CD14-positive monocyte (primary cell): ENCODE results near the gene ZNF225. TPM values are rescaled to one million over a fixed set of nuclear protein-coding genes. Genes with fewer than 3 reads are reported as not detected.
A peak's percentile ranks its signal among the peaks of the same experiment; 100 is the strongest.

Experiments
- DNase-seq, 3 donors: peaks; one replicate each; pipeline ENCODE4 v3.0.0-alpha.2; 2011 to 2022
- H2AFZ ChIP-seq: 2 replicates; pipeline ENCODE4 v1.6.0; 2012; ENCODE audit warnings: mild to moderate bottlenecking, low read depth, low read length, inconsistent platforms; ENCODE audit not compliant: insufficient read depth, poor library complexity, severe bottlenecking
- H3K27ac ChIP-seq, 2 donors: 1 replicate in 1 of 2; 2 replicates in 1 of 2; pipeline ENCODE4 v1.5.1; 2012 to 2013; ENCODE audit warnings: low read length in 2 of 2, control low read depth in 1 of 2, inconsistent platforms in 1 of 2, low read depth in 1 of 2, mild to moderate bottlenecking in 1 of 2
- H3K27me3 ChIP-seq, 2 donors: one replicate each; pipeline versions ENCODE4 v1.6.0 to v1.6.1; 2011 to 2013; ENCODE audit warnings: low read length in 2 of 2; ENCODE audit not compliant: control insufficient read depth in 2 of 2, insufficient read depth in 2 of 2
- H3K36me3 ChIP-seq, 2 donors: replicated peaks in 1 of 2; 1 replicate in 1 of 2; 2 replicates in 1 of 2; pipeline versions ENCODE4 v1.5.1 to v1.6.1; 2012 to 2013; ENCODE audit warnings: low read length in 2 of 2, control low read depth in 1 of 2, inconsistent platforms in 1 of 2, mild to moderate bottlenecking in 1 of 2; ENCODE audit not compliant: insufficient read depth in 2 of 2, control insufficient read depth in 1 of 2
- H3K4me1 ChIP-seq, 2 donors: 1 replicate in 1 of 2; 2 replicates in 1 of 2; pipeline versions ENCODE4 v1.5.1 to v1.6.1; 2012 to 2013; ENCODE audit warnings: low read length in 2 of 2, control low read depth in 1 of 2, inconsistent platforms in 1 of 2, mild to moderate bottlenecking in 1 of 2, moderate library complexity in 1 of 2; ENCODE audit not compliant: insufficient read depth in 2 of 2, control insufficient read depth in 1 of 2
- H3K4me2 ChIP-seq: replicated peaks from 2 replicates; pipeline ENCODE3; 2012; ENCODE audit warnings: low read length, moderate library complexity, mild to moderate bottlenecking; ENCODE audit not compliant: poor library complexity, severe bottlenecking; ENCODE audit errors: extremely low read depth
- H3K4me3 ChIP-seq, 3 experiments: fragments of 200-600 bp in 1 of 3; sonication (generic) in 1 of 3; replicated peaks in 1 of 3; 1 replicate in 2 of 3; 2 replicates in 1 of 3; pipeline ENCODE4 v1.5.1; 2011 to 2013; ENCODE audit warnings: low read length in 3 of 3, mild to moderate bottlenecking in 3 of 3, control low read depth in 2 of 3, low read depth in 2 of 3, inconsistent platforms in 1 of 3, moderate library complexity in 1 of 3
- H3K79me2 ChIP-seq: 2 replicates; pipeline ENCODE4 v1.6.0; 2012; ENCODE audit warnings: mild to moderate bottlenecking, control low read depth, inconsistent platforms, low read length, moderate library complexity; ENCODE audit not compliant: insufficient read depth
- H3K9ac ChIP-seq: 2 replicates; pipeline ENCODE4 v1.6.0; 2017; ENCODE audit warnings: low read length, mild to moderate bottlenecking; ENCODE audit not compliant: insufficient read depth, poor library complexity, severe bottlenecking
- H3K9me3 ChIP-seq, 2 donors: replicated peaks in 1 of 2; 1 replicate in 1 of 2; 2 replicates in 1 of 2; pipeline versions ENCODE4 v1.5.1 to v1.6.1; 2012 to 2013; ENCODE audit warnings: low read length in 2 of 2, control low read depth in 1 of 2; ENCODE audit not compliant: control insufficient read depth in 1 of 2, insufficient read depth in 1 of 2
- H4K20me1 ChIP-seq: 2 replicates; pipeline ENCODE4 v1.6.0; 2012; ENCODE audit warnings: mild to moderate bottlenecking, low read length, control low read depth, moderate library complexity; ENCODE audit not compliant: insufficient read depth
- H3K27ac Mint-ChIP-seq, 7 donors: one replicate each; pipeline ENCODE4 v1.8.0; 2020; ENCODE audit warnings: mild to moderate bottlenecking in 7 of 7, mixed read lengths in 7 of 7, moderate library complexity in 6 of 7, inconsistent platforms in 2 of 7
- H3K27me3 Mint-ChIP-seq, 3 donors: one replicate each; pipeline ENCODE4 v1.8.0; 2021 to 2022; ENCODE audit warnings: low read depth in 3 of 3, mild to moderate bottlenecking in 3 of 3, mixed read lengths in 3 of 3, moderate library complexity in 3 of 3, inconsistent platforms in 1 of 3
- H3K36me3 Mint-ChIP-seq, 2 donors: one replicate each; pipeline ENCODE4 v1.8.0; 2020; ENCODE audit warnings: mixed read lengths in 2 of 2, inconsistent platforms in 1 of 2, mild to moderate bottlenecking in 1 of 2
- H3K4me1 Mint-ChIP-seq: one replicate; pipeline ENCODE4 v1.8.0; 2020; ENCODE audit warnings: mild to moderate bottlenecking, mixed read lengths
- H3K4me3 Mint-ChIP-seq, 2 donors: one replicate each; pipeline ENCODE4 v1.8.0; 2020; ENCODE audit warnings: mild to moderate bottlenecking in 2 of 2, mixed read lengths in 2 of 2, moderate library complexity in 1 of 2
- H3K9me3 Mint-ChIP-seq, 7 donors: one replicate each; pipeline ENCODE4 v1.8.0; 2020 to 2022; ENCODE audit warnings: mixed read lengths in 7 of 7, mild to moderate bottlenecking in 6 of 7, moderate library complexity in 6 of 7, inconsistent platforms in 2 of 7
- CTCF ChIP-seq: fragments of 200-600 bp; IDR thresholded peaks from one replicate; pipeline ENCODE4 v1.8.0; 2022; ENCODE audit warnings: antibody characterized with exemption, mild to moderate bottlenecking
- WGBS: methylation state at CpG from one replicate; pipeline ENCODE4 v1.1.5; 2013; ENCODE audit warnings: missing lambda C conversion rate; ENCODE audit not compliant: insufficient coverage; 5-methylcytosine and 5-hydroxymethylcytosine counted together
- intact Hi-C, 2 donors: fragments of 100-400 bp; cut with micrococcal nuclease; formaldehyde crosslinking; loops; one replicate each; pipeline versions ENCODE4 v1.15.0 to v1.15.1; 2023
- polyA plus RNA-seq, 3 donors: library from polyadenylated mRNA; depleted of rRNA in 1 of 3; unstranded in 2 of 3; stranded (reverse) in 1 of 3; fragments of 300-500 nt in 2 of 3; fragments of >200 nt in 1 of 3; fragmentation: Illumina TruSeq in 2 of 3; gene quantifications; 1 replicate in 2 of 3; 2 replicates in 1 of 3; pipeline ENCODE4 v1.2.3, GENCODE V29; 2012 to 2021

ZNF225 gene
- polyA plus RNA-seq, 3 donors = 0.86 to 1.1 (median 0.93) TPM

- Histone ChIP-seq H2AFZ (no peak overlapping the region), H3K36me3 (peaks cover 36 to 62% of the 10 kb centered on the region in 2 donors), H3K4me3 (peak overlapping the region in 1 of 3 experiments; percentile 26), H3K79me2 (no peaks in the 10 kb centered on the region), H3K4me2 (no peak overlapping the region), H4K20me1 (no peaks in the 10 kb centered on the region), H3K9ac (no peak overlapping the region), H3K27me3 (no peaks in the 10 kb centered on the region), H3K27ac (no peak overlapping the region), H3K9me3 (peaks cover 48 to 92% of the 10 kb centered on the region in 2 donors), H3K4me1 (no peaks in the 10 kb centered on the region)
- WGBS = no CpG with 5 or more reads among the region's 2 CpGs
- DNase-seq = no peak
- Mint-ChIP-seq H3K9me3 (peaks cover 51 to 81% (median 64%) of the 10 kb centered on the region in 7 donors), H3K27ac (no peak overlapping the region), H3K36me3 (peaks cover 52 to 59% of the 10 kb centered on the region in 2 donors), H3K27me3 (peaks cover 0 to 3% (median 3%) of the 10 kb centered on the region in 3 donors), H3K4me1 (no peaks in the 10 kb centered on the region), H3K4me3 (no peak overlapping the region)
- TF ChIP-seq CTCF = no peak
- intact Hi-C loops = no loop called here
Observed at GRCh38 chr19:44156475-44156874, 43.3 kb downstream of the ZNF225 start.

GRCh38 chr19:44163789-44164188 is 50.6 kb downstream of the ZNF225 start:
- WGBS = 85% methylated on average over 2 of the region's 2 CpGs
- H3K4me2 ChIP-seq = no peak overlapping the region
- no peak overlapping the region for H2AFZ ChIP-seq

More at GRCh38 chr19:44163789-44164188, 50.6 kb downstream of the ZNF225 start:
- DNase-seq = no peak
- H3K27ac ChIP-seq = no peak overlapping the region
- intact Hi-C loops = loop anchor here in 1 of 2 donors (5.0 kb wide), 2 partner anchors 49 to 71 kb away; partner anchors contain the start of genes ZNF224 and ZNF227
- Mint-ChIP-seq H3K4me3 (no peak overlapping the region), H3K9me3 (peaks cover 33 to 85% (median 76%) of the 10 kb centered on the region in 7 donors), H3K27me3 (peaks cover 1 to 10% (median 7%) of the 10 kb centered on the region in 3 donors), H3K36me3 (peaks cover 23 to 25% of the 10 kb centered on the region in 2 donors), H3K27ac (no peak overlapping the region), H3K4me1 (peaks cover 18% of the 10 kb centered on the region)
- H3K9me3 ChIP-seq = peaks cover 43 to 80% of the 10 kb centered on the region in 2 donors
- no peak overlapping the region for H3K4me3 ChIP-seq
- H3K79me2 ChIP-seq = peaks cover 15% of the 10 kb centered on the region
- TF ChIP-seq CTCF = no peak
- H3K36me3 ChIP-seq = peaks cover 3 to 24% of the 10 kb centered on the region in 2 donors
- H3K27me3 ChIP-seq = no peaks in the 10 kb centered on the region
- H4K20me1 ChIP-seq = no peaks in the 10 kb centered on the region
- no peak overlapping the region for H3K9ac ChIP-seq
- peaks cover 11 to 16% of the 10 kb centered on the region in 2 donors for H3K4me1 ChIP-seq
